WTC11 (cell line): ENCODE measurements around the gene PGD.
"Not testable (repeated sequence)": the region's sequence is repeated elsewhere in the genome, so short reads cannot be mapped to it uniquely, and the experiment has no call there.

Experiments
- ELF4 ChIP-seq: sonication (generic); formaldehyde crosslinking; IDR thresholded peaks from 2 replicates; pipeline ENCODE4 v1.8.1; 2022; ENCODE audit warnings: low read depth, mild to moderate bottlenecking, moderate library complexity, missing genetic modification reagents
- RELA ChIP-seq: sonication (generic); formaldehyde crosslinking; IDR thresholded peaks from 2 replicates; pipeline ENCODE4 v1.8.1; 2022; ENCODE audit warnings: missing genetic modification reagents, mild to moderate bottlenecking, borderline replicate concordance
- TF ChIP-seq, protein P1 (sequence below): sonication (generic); formaldehyde crosslinking; IDR thresholded peaks from 2 replicates; pipeline ENCODE4 v1.8.0; 2022; ENCODE audit warnings: mild to moderate bottlenecking, missing genetic modification reagents
- TF ChIP-seq, protein P2 (sequence below): sonication (generic); formaldehyde crosslinking; IDR thresholded peaks from 2 replicates; pipeline ENCODE4 v1.8.1; 2023; ENCODE audit warnings: mild to moderate bottlenecking, missing genetic modification reagents, moderate library complexity
- TF ChIP-seq, protein P3 (sequence below): fragments of 200-600 bp; IDR thresholded peaks from 2 replicates; pipeline ENCODE4 v1.8.0; 2022; ENCODE audit warnings: antibody characterized with exemption
- TF ChIP-seq, protein P4 (sequence below): sonication (generic); formaldehyde crosslinking; IDR thresholded peaks from 2 replicates; pipeline ENCODE4 v1.8.1; 2022; ENCODE audit warnings: low read depth, missing genetic modification reagents, borderline replicate concordance

DNA sequence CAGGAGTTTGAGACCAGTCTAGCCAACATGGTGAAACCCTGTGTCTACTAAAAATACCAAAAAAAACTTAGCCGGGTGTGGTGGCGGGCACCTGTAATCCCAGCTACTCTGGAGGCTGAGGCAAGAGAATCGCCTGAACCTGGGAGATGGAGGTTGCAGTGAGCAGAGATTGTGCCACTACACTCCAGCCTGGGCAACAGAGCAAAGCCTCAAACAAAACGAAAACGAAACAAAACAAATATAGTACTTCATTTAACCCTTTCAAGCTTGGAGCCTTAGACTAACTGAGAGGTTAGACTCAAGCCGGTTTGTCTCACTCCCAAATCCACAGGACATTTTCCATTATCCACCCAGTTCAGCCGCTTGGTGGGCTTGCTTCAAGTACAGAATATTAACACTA, 58.6 kb downstream of the PGD start:
- not testable (repeated sequence) for TF ChIP-seq ELF4 (CRISPR knock-in tag); RELA
- TF ChIP-seq, protein P1, sequence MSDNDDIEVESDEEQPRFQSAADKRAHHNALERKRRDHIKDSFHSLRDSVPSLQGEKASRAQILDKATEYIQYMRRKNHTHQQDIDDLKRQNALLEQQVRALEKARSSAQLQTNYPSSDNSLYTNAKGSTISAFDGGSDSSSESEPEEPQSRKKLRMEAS (CRISPR knock-in tag) = not testable (repeated sequence)
- TF ChIP-seq, protein P2, sequence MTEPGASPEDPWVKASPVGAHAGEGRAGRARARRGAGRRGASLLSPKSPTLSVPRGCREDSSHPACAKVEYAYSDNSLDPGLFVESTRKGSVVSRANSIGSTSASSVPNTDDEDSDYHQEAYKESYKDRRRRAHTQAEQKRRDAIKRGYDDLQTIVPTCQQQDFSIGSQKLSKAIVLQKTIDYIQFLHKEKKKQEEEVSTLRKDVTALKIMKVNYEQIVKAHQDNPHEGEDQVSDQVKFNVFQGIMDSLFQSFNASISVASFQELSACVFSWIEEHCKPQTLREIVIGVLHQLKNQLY (CRISPR knock-in tag) = not testable (repeated sequence)
- TF ChIP-seq, protein P3, sequence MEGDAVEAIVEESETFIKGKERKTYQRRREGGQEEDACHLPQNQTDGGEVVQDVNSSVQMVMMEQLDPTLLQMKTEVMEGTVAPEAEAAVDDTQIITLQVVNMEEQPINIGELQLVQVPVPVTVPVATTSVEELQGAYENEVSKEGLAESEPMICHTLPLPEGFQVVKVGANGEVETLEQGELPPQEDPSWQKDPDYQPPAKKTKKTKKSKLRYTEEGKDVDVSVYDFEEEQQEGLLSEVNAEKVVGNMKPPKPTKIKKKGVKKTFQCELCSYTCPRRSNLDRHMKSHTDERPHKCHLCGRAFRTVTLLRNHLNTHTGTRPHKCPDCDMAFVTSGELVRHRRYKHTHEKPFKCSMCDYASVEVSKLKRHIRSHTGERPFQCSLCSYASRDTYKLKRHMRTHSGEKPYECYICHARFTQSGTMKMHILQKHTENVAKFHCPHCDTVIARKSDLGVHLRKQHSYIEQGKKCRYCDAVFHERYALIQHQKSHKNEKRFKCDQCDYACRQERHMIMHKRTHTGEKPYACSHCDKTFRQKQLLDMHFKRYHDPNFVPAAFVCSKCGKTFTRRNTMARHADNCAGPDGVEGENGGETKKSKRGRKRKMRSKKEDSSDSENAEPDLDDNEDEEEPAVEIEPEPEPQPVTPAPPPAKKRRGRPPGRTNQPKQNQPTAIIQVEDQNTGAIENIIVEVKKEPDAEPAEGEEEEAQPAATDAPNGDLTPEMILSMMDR = not testable (repeated sequence)
- TF ChIP-seq, protein P4, sequence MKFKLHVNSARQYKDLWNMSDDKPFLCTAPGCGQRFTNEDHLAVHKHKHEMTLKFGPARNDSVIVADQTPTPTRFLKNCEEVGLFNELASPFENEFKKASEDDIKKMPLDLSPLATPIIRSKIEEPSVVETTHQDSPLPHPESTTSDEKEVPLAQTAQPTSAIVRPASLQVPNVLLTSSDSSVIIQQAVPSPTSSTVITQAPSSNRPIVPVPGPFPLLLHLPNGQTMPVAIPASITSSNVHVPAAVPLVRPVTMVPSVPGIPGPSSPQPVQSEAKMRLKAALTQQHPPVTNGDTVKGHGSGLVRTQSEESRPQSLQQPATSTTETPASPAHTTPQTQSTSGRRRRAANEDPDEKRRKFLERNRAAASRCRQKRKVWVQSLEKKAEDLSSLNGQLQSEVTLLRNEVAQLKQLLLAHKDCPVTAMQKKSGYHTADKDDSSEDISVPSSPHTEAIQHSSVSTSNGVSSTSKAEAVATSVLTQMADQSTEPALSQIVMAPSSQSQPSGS = not testable (repeated sequence)
